Endothelial cell (in vitro differentiated cells): ENCODE measurements around the gene TPPP3. TPM values are rescaled to one million over a fixed set of nuclear protein-coding genes. Genes with fewer than 3 reads are reported as not detected.
A peak's percentile ranks its signal among the peaks of the same experiment; 100 is the strongest.

Source experiments
- DNase-seq: peaks from one replicate; pipeline ENCODE4 v3.0.0; 2021; ENCODE audit warnings: low spot score
- H3K27ac Mint-ChIP-seq: one replicate; pipeline ENCODE4 v1.8.0; 2021; ENCODE audit warnings: mixed read lengths, inconsistent platforms; ENCODE audit not compliant: unreplicated experiment
- H3K27me3 Mint-ChIP-seq: one replicate; pipeline ENCODE4 v1.8.0; 2021; ENCODE audit warnings: mild to moderate bottlenecking, moderate library complexity, mixed read lengths, inconsistent platforms; ENCODE audit not compliant: unreplicated experiment
- H3K36me3 Mint-ChIP-seq: one replicate; pipeline ENCODE4 v1.8.0; 2021; ENCODE audit warnings: mild to moderate bottlenecking, low read depth, mixed read lengths, inconsistent platforms; ENCODE audit not compliant: unreplicated experiment
- H3K4me1 Mint-ChIP-seq: one replicate; pipeline ENCODE4 v1.8.0; 2021; ENCODE audit warnings: mild to moderate bottlenecking, mixed read lengths, inconsistent platforms; ENCODE audit not compliant: unreplicated experiment
- H3K4me3 Mint-ChIP-seq: one replicate; pipeline ENCODE4 v1.8.0; 2021; ENCODE audit warnings: mild to moderate bottlenecking, mixed read lengths, inconsistent platforms; ENCODE audit not compliant: unreplicated experiment
- H3K9me3 Mint-ChIP-seq: one replicate; pipeline ENCODE4 v1.8.0; 2021; ENCODE audit warnings: mixed read lengths, inconsistent platforms; ENCODE audit not compliant: unreplicated experiment
- total RNA-seq: library from RNA; stranded (reverse); fragmentation: NEBNext Ultra II Directional; extraction: Animal tissue kit (Norgen Biotek cat#: 25700); gene quantifications from one replicate; pipeline ENCODE4 v1.2.1, GENCODE V29; 2021; ENCODE audit not compliant: unreplicated experiment
- TF ChIP-seq, protein P1 (sequence below): fragments of 200-600 bp; sonication (generic); IDR thresholded peaks from one replicate; pipeline ENCODE4 v1.5.0; 2021; ENCODE audit warnings: antibody characterized with exemption; ENCODE audit not compliant: unreplicated experiment

Gene TPPP3
- total RNA-seq, 1 donor from 2014 or later, result 1.1 TPM

DNA sequence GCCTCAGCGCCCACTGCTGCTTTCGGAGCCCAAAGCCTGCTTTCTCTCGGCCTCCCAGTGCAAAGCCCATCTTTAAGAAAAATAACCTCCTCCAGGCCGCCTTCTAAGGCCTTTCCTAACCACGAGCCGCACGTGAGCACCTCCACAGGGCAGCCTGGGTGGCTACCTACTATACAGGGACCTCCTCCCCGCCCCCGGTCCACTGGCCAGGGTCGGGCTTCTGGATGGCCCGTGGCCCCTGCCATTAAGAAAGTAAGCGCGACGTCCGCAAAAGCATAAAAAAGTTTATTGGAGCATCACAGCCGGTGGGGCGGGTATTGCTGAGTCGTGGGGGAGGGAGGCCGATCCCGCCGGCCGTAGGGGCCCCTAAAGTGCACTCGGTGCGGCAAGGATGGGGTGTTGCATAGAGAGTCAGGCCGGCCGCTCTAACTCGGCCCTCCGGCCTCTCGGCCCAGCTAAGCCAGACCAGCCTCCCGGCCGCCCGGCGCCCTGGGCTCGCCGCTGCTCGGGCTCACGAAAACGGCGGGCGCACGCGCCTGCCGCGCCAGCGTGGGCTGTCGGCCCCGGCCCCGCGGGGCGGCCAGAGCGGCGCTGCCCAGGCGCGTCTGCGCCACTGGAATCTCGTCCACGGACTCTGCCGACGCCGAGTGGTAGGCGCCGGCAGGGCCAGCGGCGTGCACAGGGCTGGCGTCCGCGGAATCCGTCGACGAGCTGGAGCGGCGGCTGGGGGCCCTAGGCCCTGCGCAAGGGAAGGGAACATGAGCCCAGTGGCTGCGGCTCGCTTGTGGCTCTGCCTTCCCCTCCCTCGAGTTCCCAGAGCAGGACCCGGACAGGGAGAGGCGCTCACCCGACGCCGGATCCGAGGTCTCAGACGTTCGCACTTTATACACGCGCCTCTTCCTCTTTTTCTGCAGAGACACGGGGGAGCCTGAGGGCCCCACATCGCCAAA, 1.1 kb upstream of the TPPP3 start:
- Mint-ChIP-seq H3K4me3 (no peak overlapping the region), H3K36me3 (peaks cover 9% of the 10 kb centered on the region), H3K9me3 (no peaks in the 10 kb centered on the region), H3K27me3 (peaks cover 23% of the 10 kb centered on the region), H3K27ac (no peak overlapping the region), H3K4me1 (peaks cover 3% of the 10 kb centered on the region)
- DNase-seq, result peak; percentile 37
- TF ChIP-seq, protein P1, sequence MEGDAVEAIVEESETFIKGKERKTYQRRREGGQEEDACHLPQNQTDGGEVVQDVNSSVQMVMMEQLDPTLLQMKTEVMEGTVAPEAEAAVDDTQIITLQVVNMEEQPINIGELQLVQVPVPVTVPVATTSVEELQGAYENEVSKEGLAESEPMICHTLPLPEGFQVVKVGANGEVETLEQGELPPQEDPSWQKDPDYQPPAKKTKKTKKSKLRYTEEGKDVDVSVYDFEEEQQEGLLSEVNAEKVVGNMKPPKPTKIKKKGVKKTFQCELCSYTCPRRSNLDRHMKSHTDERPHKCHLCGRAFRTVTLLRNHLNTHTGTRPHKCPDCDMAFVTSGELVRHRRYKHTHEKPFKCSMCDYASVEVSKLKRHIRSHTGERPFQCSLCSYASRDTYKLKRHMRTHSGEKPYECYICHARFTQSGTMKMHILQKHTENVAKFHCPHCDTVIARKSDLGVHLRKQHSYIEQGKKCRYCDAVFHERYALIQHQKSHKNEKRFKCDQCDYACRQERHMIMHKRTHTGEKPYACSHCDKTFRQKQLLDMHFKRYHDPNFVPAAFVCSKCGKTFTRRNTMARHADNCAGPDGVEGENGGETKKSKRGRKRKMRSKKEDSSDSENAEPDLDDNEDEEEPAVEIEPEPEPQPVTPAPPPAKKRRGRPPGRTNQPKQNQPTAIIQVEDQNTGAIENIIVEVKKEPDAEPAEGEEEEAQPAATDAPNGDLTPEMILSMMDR, result no peak

- Mint-ChIP-seq H3K4me3 (no peak overlapping the region), H3K27me3 (peaks cover 23% of the 10 kb centered on the region), H3K36me3 (peaks cover 9% of the 10 kb centered on the region), H3K9me3 (no peaks in the 10 kb centered on the region), H3K4me1 (peaks cover 3% of the 10 kb centered on the region), H3K27ac (no peak overlapping the region)
- DNase-seq, result no peak
- TF ChIP-seq, protein P1, result no peak
These were observed 473 bp upstream of the TPPP3 start for GRCh38 chr16:67393788-67394154.

DNA sequence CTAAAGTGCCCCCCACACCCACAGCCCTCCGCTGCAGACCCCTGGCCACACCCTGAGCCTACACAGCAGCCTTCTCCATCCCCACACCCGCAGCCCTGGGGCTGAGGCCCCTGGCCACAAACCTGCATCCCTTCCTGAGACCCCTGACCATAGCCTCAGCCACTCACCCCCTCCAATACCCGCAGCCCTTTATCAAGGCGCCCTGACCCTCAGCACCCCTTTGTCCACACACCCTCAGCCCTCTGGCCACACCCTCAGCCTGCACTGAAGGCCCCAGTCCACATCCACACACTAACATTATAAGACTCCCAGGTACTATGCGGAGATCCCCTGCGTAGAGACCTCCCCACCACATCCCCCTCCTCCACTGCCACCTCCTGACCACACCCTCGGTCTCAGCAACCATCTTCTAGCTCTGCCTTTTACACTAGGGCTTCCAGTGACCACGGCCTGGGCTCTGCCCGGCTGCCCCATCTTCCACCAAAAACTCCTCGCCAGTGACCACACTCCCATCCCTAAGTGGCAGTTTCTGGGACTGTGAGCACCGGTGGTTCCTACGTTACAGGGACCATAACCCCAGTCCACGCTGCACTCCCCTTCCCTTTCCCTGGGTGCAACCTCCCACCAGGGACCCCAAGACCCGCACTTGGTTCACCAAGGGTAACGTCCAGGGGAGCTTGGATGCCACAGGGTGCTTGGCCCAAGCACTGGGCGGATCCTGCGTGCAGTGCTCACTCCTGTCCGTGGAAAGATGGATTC, 818 bp downstream of the TPPP3 start:
- TF ChIP-seq, protein P1, result no peak
- no peaks in the 10 kb centered on the region for H3K9me3 Mint-ChIP-seq
- peaks cover 12% of the 10 kb centered on the region for H3K36me3 Mint-ChIP-seq
- peak overlapping the region; percentile 59 for H3K27ac Mint-ChIP-seq
- peaks cover 23% of the 10 kb centered on the region for H3K27me3 Mint-ChIP-seq
- H3K4me1 Mint-ChIP-seq, result peaks cover 3% of the 10 kb centered on the region
- H3K4me3 Mint-ChIP-seq, result no peak overlapping the region
- no peak for DNase-seq

DNA sequence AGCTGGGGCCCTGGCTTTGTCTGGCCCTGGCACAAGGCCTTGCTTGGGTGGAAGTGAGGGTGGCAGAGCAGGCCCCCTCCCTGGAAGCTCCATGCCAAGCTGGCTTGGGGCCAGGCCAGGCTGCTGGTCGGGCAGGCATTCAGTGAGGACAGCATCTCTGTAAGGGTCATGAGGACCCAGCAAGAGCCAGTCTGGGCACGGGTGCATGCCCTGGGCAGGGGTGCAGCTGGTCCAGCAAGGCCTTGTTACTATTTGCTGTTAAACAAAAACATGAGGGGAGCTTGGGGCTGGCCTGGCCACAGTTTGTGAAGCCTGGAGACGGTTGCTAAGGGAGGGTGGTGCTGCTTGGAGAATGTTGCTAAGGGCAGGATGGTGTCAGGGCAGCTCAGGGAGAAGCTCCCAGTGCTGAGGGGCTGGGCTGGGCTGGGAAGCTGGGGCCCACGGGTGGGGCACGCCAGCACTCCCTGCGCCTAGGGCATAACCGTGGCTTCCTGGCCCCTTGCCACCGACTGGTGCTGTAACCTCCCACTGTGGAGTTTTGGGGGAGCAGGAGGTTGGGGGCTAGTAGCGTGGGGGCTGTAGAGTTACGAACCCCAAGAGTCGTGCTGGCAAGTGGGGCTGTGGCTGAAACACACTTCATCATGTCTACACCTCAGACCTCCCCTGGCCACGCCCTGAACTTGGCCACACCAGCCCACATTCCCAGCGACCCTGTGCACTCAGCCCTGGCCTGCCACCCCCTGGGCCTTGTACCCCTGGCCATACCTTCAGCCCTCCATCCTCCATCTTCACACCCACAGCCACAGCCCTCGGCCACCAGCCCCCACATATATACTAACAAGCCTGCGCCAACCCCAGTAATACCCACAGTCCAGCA, 1.6 kb downstream of the TPPP3 start:
- H3K36me3 Mint-ChIP-seq, result peaks cover 12% of the 10 kb centered on the region
- H3K27ac Mint-ChIP-seq, result peak overlapping the region; percentile 59
- TF ChIP-seq, protein P1, result no peak
- no peaks in the 10 kb centered on the region for H3K9me3 Mint-ChIP-seq
- no peak overlapping the region for H3K4me3 Mint-ChIP-seq
- H3K27me3 Mint-ChIP-seq, result peaks cover 23% of the 10 kb centered on the region
- no peak for DNase-seq
- H3K4me1 Mint-ChIP-seq, result peaks cover 3% of the 10 kb centered on the region
